IPS-20b (cell line): Measurements from ENCODE around the gene CCDC12.

Experiments used
- H3K27ac ChIP-seq: one replicate; pipeline ENCODE4 v1.5.1; 2013; ENCODE audit warnings: low read length
- H3K27me3 ChIP-seq: 2 replicates; pipeline ENCODE4 v1.6.1; 2013; ENCODE audit warnings: mild to moderate bottlenecking, low read length, inconsistent platforms; ENCODE audit not compliant: insufficient read depth
- H3K36me3 ChIP-seq: 2 replicates; pipeline ENCODE4 v1.6.1; 2013; ENCODE audit warnings: low read depth, mild to moderate bottlenecking, inconsistent platforms, low read length, moderate library complexity; ENCODE audit not compliant: insufficient read depth
- H3K4me1 ChIP-seq: 2 replicates; pipeline ENCODE4 v1.6.1; 2013; ENCODE audit warnings: mild to moderate bottlenecking, control low read depth, inconsistent platforms, low read length, moderate library complexity; ENCODE audit not compliant: insufficient read depth
- H3K4me3 ChIP-seq: 2 replicates; pipeline ENCODE4 v1.5.1; 2013; ENCODE audit warnings: mild to moderate bottlenecking, low read length, inconsistent platforms
- H3K9ac ChIP-seq: 2 replicates; pipeline ENCODE4 v1.6.1; 2013; ENCODE audit warnings: low read depth, mild to moderate bottlenecking, inconsistent platforms, low read length, moderate library complexity
- H3K9me3 ChIP-seq: 2 replicates; pipeline ENCODE4 v1.6.1; 2013; ENCODE audit warnings: mild to moderate bottlenecking, low read depth, low read length, inconsistent platforms; ENCODE audit not compliant: insufficient read depth

The CCDC12 gene

GRCh38 chr3:46884929-46885328 is 91.6 kb downstream of the CCDC12 start:
- H3K27me3 ChIP-seq: peaks cover 92% of the 10 kb centered on the region
- no peak overlapping the region for H3K27ac ChIP-seq
- no peak overlapping the region for H3K9ac ChIP-seq
- no peak overlapping the region for H3K4me3 ChIP-seq
- H3K9me3 ChIP-seq: no peaks in the 10 kb centered on the region
- H3K36me3 ChIP-seq: no peaks in the 10 kb centered on the region
- peaks cover 10% of the 10 kb centered on the region; the same call in 1 of the 2 replicates for H3K4me1 ChIP-seq

GRCh38 chr3:46884427-46884826 is 92.1 kb downstream of the CCDC12 start:
- H3K27me3 ChIP-seq: peaks cover 92% of the 10 kb centered on the region
- H3K4me3 ChIP-seq: peak overlapping the region; percentile 61; the same call in 1 of the 2 replicates
- H3K4me1 ChIP-seq: peaks cover 10% of the 10 kb centered on the region; the same call in 1 of the 2 replicates
- no peaks in the 10 kb centered on the region for H3K36me3 ChIP-seq
- no peaks in the 10 kb centered on the region for H3K9me3 ChIP-seq
- H3K27ac ChIP-seq: no peak overlapping the region
- H3K9ac ChIP-seq: no peak overlapping the region

GRCh38 chr3:46883830-46884185 is 92.7 kb downstream of the CCDC12 start:
- Histone ChIP-seq H3K36me3 (no peaks in the 10 kb centered on the region), H3K9me3 (no peaks in the 10 kb centered on the region), H3K27ac (no peak overlapping the region), H3K4me1 (peaks cover 10% of the 10 kb centered on the region; the same call in 1 of the 2 replicates), H3K4me3 (peak overlapping the region; percentile 61), H3K9ac (no peak overlapping the region), H3K27me3 (peaks cover 92% of the 10 kb centered on the region)

- Histone ChIP-seq H3K27me3 (peaks cover 92% of the 10 kb centered on the region), H3K9ac (no peak overlapping the region), H3K4me3 (peak overlapping the region; percentile 69)
These were observed 93.3 kb downstream of the CCDC12 start for GRCh38 chr3:46883054-46883829.

GRCh38 chr3:46882377-46883053 is 94.0 kb downstream of the CCDC12 start:
- peak overlapping the region; percentile 69 for H3K4me3 ChIP-seq
- H3K27me3 ChIP-seq: peaks cover 95% of the 10 kb centered on the region
- peaks cover under 1% of the 10 kb centered on the region; the same call in 1 of the 2 replicates for H3K4me1 ChIP-seq

More at GRCh38 chr3:46883054-46883829, 93.3 kb downstream of the CCDC12 start:
- H3K4me1 ChIP-seq: peaks cover 7% of the 10 kb centered on the region; the same call in 1 of the 2 replicates
- H3K9me3 ChIP-seq: no peaks in the 10 kb centered on the region
- H3K36me3 ChIP-seq: no peaks in the 10 kb centered on the region
- H3K27ac ChIP-seq: no peak overlapping the region

GRCh38 chr3:46881596-46882376 is 94.8 kb downstream of the CCDC12 start:
- Histone ChIP-seq H3K27me3 (peaks cover 95% of the 10 kb centered on the region), H3K4me1 (no peaks in the 10 kb centered on the region), H3K9ac (no peak overlapping the region), H3K4me3 (peak overlapping the region; percentile 69; the same call in 1 of the 2 replicates), H3K36me3 (no peaks in the 10 kb centered on the region), H3K27ac (no peak overlapping the region), H3K9me3 (no peaks in the 10 kb centered on the region)

More at GRCh38 chr3:46882377-46883053, 94.0 kb downstream of the CCDC12 start:
- no peak overlapping the region for H3K9ac ChIP-seq
- H3K36me3 ChIP-seq: no peaks in the 10 kb centered on the region
- no peak overlapping the region for H3K27ac ChIP-seq
- no peaks in the 10 kb centered on the region for H3K9me3 ChIP-seq

GRCh38 chr3:46880884-46881595 is 95.5 kb downstream of the CCDC12 start:
- H3K9ac ChIP-seq: no peak overlapping the region
- no peak overlapping the region for H3K27ac ChIP-seq
- peaks cover 95% of the 10 kb centered on the region for H3K27me3 ChIP-seq
- no peaks in the 10 kb centered on the region for H3K4me1 ChIP-seq
- H3K4me3 ChIP-seq: peak overlapping the region; percentile 59; the same call in 1 of the 2 replicates
- no peaks in the 10 kb centered on the region for H3K36me3 ChIP-seq
- H3K9me3 ChIP-seq: no peaks in the 10 kb centered on the region

- Histone ChIP-seq H3K4me3 (no peak overlapping the region), H3K4me1 (no peaks in the 10 kb centered on the region), H3K27me3 (peaks cover 94% of the 10 kb centered on the region), H3K9me3 (no peaks in the 10 kb centered on the region), H3K27ac (no peak overlapping the region), H3K9ac (no peak overlapping the region), H3K36me3 (no peaks in the 10 kb centered on the region)
These were observed 97.6 kb downstream of the CCDC12 start for GRCh38 chr3:46878781-46879436.

- Histone ChIP-seq H3K36me3 (no peaks in the 10 kb centered on the region), H3K4me1 (no peaks in the 10 kb centered on the region), H3K27ac (no peak within 1 kb of the TSS), H3K27me3 (peaks cover 89% of the 10 kb centered on the region), H3K4me3 (no peak within 1 kb of the TSS), H3K9ac (no peak within 1 kb of the TSS), H3K9me3 (no peaks in the 10 kb centered on the region)
These were observed 99.0 kb downstream of the CCDC12 start, which contains the start of gene PTH1R for GRCh38 chr3:46877406-46878125. Gene PTH1R, plus strand, starts transcription at chr3:46877721. Its CDS starts 5,839 bp downstream, at chr3:46883560.
